ENCODE data around the gene ERMN. TPM values are rescaled to one million over a fixed set of nuclear protein-coding genes. Genes with fewer than 3 reads are reported as not detected.
A peak's percentile ranks its signal among the peaks of the same experiment; 100 is the strongest.
"Not testable (repeated sequence)": the region's sequence is repeated elsewhere in the genome, so short reads cannot be mapped to it uniquely, and the experiment has no call there.

ERMN gene
- total and polyA plus RNA-seq, 8 donors = 0.06 to 0.37 (median 0.23) TPM; not detected in 1

DNA sequence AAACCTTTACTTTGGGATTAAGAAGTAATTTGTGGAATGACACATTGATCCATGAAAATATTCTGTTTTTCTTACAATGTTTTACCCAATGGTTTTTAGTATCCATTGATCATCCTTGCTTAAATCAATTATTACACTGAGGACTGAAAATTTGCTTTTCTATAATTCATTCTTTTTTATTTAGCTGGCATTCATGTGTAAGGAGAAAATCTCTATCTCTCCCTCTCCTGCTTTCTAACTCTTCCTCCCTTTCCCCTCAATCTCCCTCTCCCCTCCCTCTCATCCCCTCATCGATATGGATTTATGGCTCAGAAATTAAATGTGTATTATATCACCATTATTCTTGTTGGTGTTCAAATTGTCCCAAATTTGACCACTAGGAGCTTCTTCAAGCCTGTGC lies 38.5 kb downstream of the ERMN start:
- DNase-seq = no peak
- H3K27me3 ChIP-seq = no peaks in the 10 kb centered on the region
- no peak for ATAC-seq
- no peak overlapping the region for H3K27ac ChIP-seq
- no peak overlapping the region for H3K4me3 ChIP-seq
- no peaks in the 10 kb centered on the region for H3K36me3 ChIP-seq
- H3K9me3 ChIP-seq = no peaks in the 10 kb centered on the region
- no peak for TF ChIP-seq CTCF (IDR thresholded peaks at IDR 0.05)
- peaks cover 2 to 6% of the 10 kb centered on the region in 2 donors for H3K4me1 ChIP-seq
- intact Hi-C loops (cut with DNase I) = no loop called here

- Histone ChIP-seq H3K4me3 (no peak overlapping the region), H3K36me3 (no peaks in the 10 kb centered on the region), H3K4me1 (no peaks in the 10 kb centered on the region), H3K27me3 (no peaks in the 10 kb centered on the region), H3K27ac (no peak overlapping the region), H3K9me3 (peaks cover 0 to 4% of the 10 kb centered on the region in 2 donors)
- DNase-seq (no peak), ATAC-seq (no peak)
- intact Hi-C loops (cut with DNase I) = no loop called here
- no peak for TF ChIP-seq CTCF (IDR thresholded peaks at IDR 0.05)
These were observed 42.2 kb downstream of the ERMN start for GRCh38 chr2:157283468-157283867.

GRCh38 chr2:157281316-157281715 lies 44.3 kb downstream of the ERMN start:
- H3K36me3 ChIP-seq = no peaks in the 10 kb centered on the region
- no peak for DNase-seq
- ATAC-seq = no peak
- peaks cover 0 to 4% of the 10 kb centered on the region in 2 donors for H3K9me3 ChIP-seq
- intact Hi-C loops (cut with DNase I) = no loop called here
- H3K27me3 ChIP-seq = no peaks in the 10 kb centered on the region
- no peak overlapping the region for H3K4me3 ChIP-seq
- no peak overlapping the region for H3K27ac ChIP-seq
- no peaks in the 10 kb centered on the region for H3K4me1 ChIP-seq
- no peak for TF ChIP-seq CTCF (IDR thresholded peaks at IDR 0.05)

DNA sequence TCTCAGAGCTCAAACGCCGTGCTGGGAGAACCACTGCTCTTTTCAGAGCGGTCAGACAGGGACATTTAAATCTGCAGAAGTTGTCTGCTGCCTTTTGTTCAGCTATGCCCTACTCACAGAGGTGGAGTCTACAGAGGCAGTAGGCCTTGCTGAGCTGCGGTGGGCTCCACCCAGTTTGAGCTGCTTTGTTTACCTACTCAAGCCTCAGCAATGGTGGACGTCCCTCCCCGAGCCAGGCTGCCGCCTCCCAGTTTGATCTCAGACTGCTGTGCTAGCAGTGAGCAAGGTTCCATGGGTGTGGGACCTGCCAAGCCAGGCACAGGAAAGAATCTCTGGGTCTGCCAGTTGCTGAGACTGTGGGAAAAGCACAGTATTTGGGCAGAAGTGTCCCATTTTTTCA lies 46.3 kb downstream of the ERMN start:
- ATAC-seq; H3K36me3 ChIP-seq; H3K4me1 ChIP-seq; H3K27me3 ChIP-seq; H3K9me3 ChIP-seq; intact Hi-C loops (cut with DNase I); H3K27ac ChIP-seq; H3K4me3 ChIP-seq: not testable (repeated sequence)
- peak in 1 of 4 donors; percentile 61 for DNase-seq

DNA sequence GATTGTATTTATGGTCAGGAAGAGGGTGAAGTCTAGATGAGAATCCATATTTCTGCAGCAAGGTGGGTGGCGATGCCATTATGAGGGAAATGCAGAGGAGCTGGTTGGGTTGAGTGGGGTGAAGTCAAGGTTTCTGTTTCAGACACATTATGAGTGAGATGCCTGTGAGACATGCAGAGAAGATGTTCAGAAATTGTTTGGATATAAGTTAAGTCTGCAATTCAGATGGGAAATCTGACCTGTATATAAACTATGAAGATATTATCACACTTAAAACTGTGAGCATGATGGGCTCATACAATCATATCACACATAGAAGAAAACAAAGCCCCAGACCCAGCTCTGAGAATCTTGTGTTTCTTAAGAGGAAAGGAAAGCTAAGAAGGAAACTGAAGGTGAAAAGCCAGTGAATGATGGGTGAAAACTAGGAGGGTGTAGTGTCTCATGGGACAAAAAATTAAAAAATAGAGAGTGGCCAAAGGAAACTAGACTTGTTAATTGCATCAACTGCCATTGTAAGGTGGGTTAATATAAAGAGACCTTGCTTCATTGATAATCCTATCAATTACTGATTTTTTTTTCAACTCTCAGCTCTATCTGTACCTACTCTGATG lies 53.9 kb downstream of the ERMN start:
- Histone ChIP-seq H3K27ac (no peak overlapping the region), H3K4me3 (no peak overlapping the region), H3K36me3 (no peaks in the 10 kb centered on the region), H3K27me3 (no peaks in the 10 kb centered on the region), H3K4me1 (no peaks in the 10 kb centered on the region), H3K9me3 (no peaks in the 10 kb centered on the region)
- intact Hi-C loops (cut with DNase I) = no loop called here
- DNase-seq (no peak), ATAC-seq (no peak)
- no peak for TF ChIP-seq CTCF (IDR thresholded peaks at IDR 0.05)

DNA sequence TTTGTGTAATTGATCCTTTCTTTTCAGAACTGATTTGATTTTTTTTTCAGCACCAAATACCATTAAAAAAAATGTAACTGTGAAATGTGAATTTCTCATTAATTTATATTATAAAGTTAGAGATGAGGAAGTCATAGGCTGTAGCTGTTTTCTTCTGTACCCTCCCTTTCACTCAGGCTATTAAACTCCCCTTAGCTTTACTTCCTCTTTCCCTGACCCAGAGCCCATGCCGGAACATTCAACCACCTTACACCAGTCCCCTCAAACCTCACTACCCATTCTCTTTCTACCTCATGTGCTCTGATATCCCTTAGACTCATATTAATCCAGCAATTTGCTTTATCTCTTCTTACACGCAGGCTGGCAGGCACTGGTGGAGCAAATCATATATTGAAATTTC lies 55.7 kb downstream of the ERMN start:
- ATAC-seq = no peak

More for the DNA sequence above, 55.7 kb downstream of the ERMN start:
- no peaks in the 10 kb centered on the region for H3K36me3 ChIP-seq
- no peaks in the 10 kb centered on the region for H3K4me1 ChIP-seq
- no peak overlapping the region for H3K27ac ChIP-seq
- no peak for TF ChIP-seq CTCF (IDR thresholded peaks at IDR 0.05)
- no peaks in the 10 kb centered on the region for H3K9me3 ChIP-seq
- no peak overlapping the region for H3K4me3 ChIP-seq
- no peak for DNase-seq
- no peaks in the 10 kb centered on the region for H3K27me3 ChIP-seq
- intact Hi-C loops (cut with DNase I) = no loop called here
